ENCODE measurements around the gene CDH11.

Gene CDH11

GRCh38 chr16:64916051-64916450 lies 205.8 kb downstream of the CDH11 start:
- DNase-seq (ENCODE audit: low read depth in 2 of 2): no peak

- DNase-seq (ENCODE audit: low read depth in 2 of 2): no peak
Observed at GRCh38 chr16:64910356-64910755, 211.5 kb downstream of the CDH11 start.

- no peak for DNase-seq (ENCODE audit: low read depth in 2 of 2)
Observed at GRCh38 chr16:64907844-64908243, 214.0 kb downstream of the CDH11 start.

DNA sequence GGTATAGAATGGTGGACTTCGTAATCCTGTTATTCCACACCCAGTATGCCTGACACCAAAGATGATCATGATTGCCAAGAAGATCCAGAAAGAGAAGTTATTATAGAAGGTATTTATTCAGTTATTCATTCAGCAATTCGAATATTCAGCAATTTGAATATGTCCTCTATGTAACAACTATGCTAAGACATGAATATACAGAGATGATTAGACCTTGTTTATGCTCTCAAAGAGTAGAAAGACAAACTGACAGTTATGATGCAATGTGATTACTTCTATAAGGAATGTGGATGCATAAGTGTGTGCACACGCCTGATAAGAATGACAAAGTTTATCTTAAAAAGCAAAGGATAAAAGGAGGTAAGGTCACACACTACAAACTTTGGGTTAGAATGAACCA lies 218.1 kb downstream of the CDH11 start:
- no peak for DNase-seq (ENCODE audit: low read depth in 2 of 2)

DNA sequence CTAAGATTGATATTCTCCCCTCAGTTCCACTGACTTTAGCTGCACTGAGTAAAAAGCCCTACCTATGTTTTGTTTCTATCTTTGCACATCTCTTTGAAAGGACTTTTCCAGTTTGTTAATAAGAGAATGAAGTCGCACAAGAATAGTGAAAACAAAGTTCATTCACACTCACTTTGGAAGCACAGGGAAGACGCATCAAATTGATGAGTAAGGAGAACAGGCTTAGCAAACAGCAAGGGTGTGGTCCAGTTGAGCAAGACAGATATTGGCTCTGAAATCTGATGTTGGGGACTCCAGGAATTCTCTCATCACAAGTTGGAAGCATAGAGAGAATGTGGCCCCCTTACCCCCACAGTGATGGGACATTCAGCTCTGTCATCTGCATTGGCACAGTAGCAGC lies 221.3 kb downstream of the CDH11 start:
- no peak for DNase-seq (ENCODE audit: low read depth in 2 of 2)

DNA sequence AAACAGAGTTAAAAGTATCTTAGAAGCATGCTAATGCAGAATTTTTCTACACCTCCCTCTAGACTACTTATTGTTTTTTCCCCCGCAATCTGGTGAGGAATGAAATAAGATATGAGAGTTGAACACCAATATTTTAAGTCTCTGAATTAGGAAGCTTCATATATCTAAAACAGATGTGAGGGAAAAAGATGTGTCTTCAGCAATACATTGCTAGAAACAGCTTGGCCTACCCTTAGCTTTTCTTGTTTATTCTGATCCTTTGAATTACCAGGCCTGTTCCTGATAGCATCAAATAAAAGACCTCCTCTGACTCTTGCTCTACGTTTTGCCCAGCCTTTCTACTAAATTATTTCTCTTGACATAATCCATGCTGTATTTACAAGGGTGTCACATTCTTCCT lies 221.8 kb downstream of the CDH11 start:
- no peak for DNase-seq (ENCODE audit: low read depth in 2 of 2)

DNA sequence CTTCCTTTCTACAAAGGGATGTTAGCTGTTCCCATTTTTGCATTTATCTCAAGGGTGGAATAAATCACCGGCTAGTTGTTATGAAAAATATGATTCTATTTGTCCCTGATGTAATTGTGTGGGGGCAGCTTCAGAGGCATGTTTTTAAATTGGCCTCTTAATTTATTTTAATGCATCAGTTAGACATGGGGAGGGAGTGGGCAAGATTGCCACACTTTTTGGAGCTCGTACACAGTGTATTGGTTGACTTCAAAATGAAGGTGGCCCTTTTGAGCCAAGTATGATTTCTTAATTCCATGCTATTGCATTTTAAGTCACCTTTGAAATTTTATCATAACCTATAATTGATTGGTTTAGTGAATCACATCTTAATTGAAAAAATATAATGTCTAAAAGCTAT lies 223.7 kb downstream of the CDH11 start:
- DNase-seq (ENCODE audit: low read depth in 2 of 2): no peak

Measured in stimulated activated CD8-positive, alpha-beta memory T cell treated with anti-CD3 and anti-CD28 coated beads, Interleukin-2, amount 100 ng/mL, for 48 hours (primary cell).